Loucy (cell line): ENCODE measurements around the gene TSSC4.

Source experiments
- H2AFZ ChIP-seq: fragments of 200-600 bp; sonication (generic); 2 replicates; pipeline ENCODE4 v1.6.0; 2016; ENCODE audit warnings: antibody characterized with exemption, mild to moderate bottlenecking, low read length, moderate library complexity
- H3F3A ChIP-seq: fragments of 200-600 bp; 2 replicates; pipeline ENCODE4 v1.6.0; 2016; ENCODE audit warnings: antibody characterized with exemption, low read depth, mild to moderate bottlenecking
- H3K27me3 ChIP-seq: fragments of 200-600 bp; sonication (generic); 2 replicates; pipeline ENCODE4 v1.6.1; 2014; ENCODE audit warnings: low read length, mild to moderate bottlenecking; ENCODE audit not compliant: insufficient read depth, poor library complexity, severe bottlenecking
- H3K36me3 ChIP-seq: fragments of 200-600 bp; sonication (generic); 2 replicates; pipeline ENCODE4 v1.6.1; 2016; ENCODE audit warnings: low read length; ENCODE audit not compliant: insufficient read depth
- H3K4me1 ChIP-seq: fragments of 200-600 bp; sonication (generic); 2 replicates; pipeline ENCODE4 v1.5.1; 2014; ENCODE audit warnings: low read length, mild to moderate bottlenecking; ENCODE audit not compliant: insufficient read depth, poor library complexity, severe bottlenecking
- H3K4me2 ChIP-seq: fragments of 200-600 bp; sonication (generic); 2 replicates; pipeline ENCODE4 v1.6.0; 2014; ENCODE audit warnings: antibody characterized with exemption, low read length, low read depth, mild to moderate bottlenecking; ENCODE audit not compliant: poor library complexity, severe bottlenecking
- H3K4me3 ChIP-seq: fragments of 200-600 bp; sonication (generic); 2 replicates; pipeline ENCODE4 v1.5.1; 2014; ENCODE audit warnings: low read length, mild to moderate bottlenecking, mixed read lengths; ENCODE audit not compliant: poor library complexity, severe bottlenecking
- H3K79me2 ChIP-seq: fragments of 200-600 bp; sonication (generic); 2 replicates; pipeline ENCODE4 v1.6.1; 2014; ENCODE audit warnings: low read length; ENCODE audit not compliant: insufficient read depth
- H3K9ac ChIP-seq: fragments of 200-600 bp; sonication (generic); 2 replicates; pipeline ENCODE4 v1.6.0; 2014; ENCODE audit warnings: mild to moderate bottlenecking, low read depth, low read length, moderate library complexity; ENCODE audit not compliant: poor library complexity, severe bottlenecking
- H3K9me2 ChIP-seq: fragments of 200-600 bp; sonication (generic); replicated peaks from 2 replicates; pipeline ENCODE4 v1.6.1; 2016; ENCODE audit warnings: low read depth, low read length, mixed read lengths
- H3K9me3 ChIP-seq: fragments of 200-600 bp; sonication (generic); 2 replicates; pipeline ENCODE4 v1.6.1; 2014; ENCODE audit warnings: mild to moderate bottlenecking, antibody characterized with exemption, low read length, low read depth; ENCODE audit not compliant: insufficient read depth
- H4K20me1 ChIP-seq: fragments of 200-600 bp; sonication (generic); 2 replicates; pipeline ENCODE4 v1.6.0; 2014; ENCODE audit warnings: antibody characterized with exemption, low read length, mild to moderate bottlenecking; ENCODE audit not compliant: insufficient read depth, poor library complexity, severe bottlenecking
- EZH2phosphoT487 ChIP-seq: fragments of 200-600 bp; IDR thresholded peaks from 2 replicates; pipeline ENCODE4 v1.6.1; 2018; ENCODE audit warnings: antibody characterized with exemption, mild to moderate bottlenecking, moderate library complexity, borderline replicate concordance
- TF ChIP-seq, protein P1 (sequence below): fragments of 200-600 bp; sonication (generic); conservative IDR thresholded peaks from 2 replicates; pipeline ENCODE4 v1.5.1; 2014; ENCODE audit warnings: mild to moderate bottlenecking, antibody characterized with exemption, low read length

TSSC4 gene

DNA sequence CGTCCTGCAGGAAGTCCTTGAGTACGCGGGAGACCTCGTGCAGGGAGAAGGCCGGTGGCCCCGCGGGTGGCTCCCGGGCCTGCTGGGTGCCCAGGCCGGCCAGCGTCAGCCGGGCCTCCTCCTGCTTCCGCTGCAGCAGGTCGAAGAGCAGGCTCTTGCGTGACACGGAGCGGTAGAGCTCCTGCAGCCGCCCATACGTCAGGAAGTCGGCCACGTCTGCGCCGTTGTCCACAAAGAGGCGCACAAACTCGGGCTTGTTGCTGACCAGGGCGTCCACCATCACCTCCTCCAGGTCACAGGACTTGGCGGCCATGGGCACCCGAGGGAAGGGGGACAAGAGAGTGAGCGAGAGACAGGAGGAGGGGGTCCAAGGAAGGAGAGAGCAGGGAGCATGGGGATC lies 14.6 kb downstream of the TSSC4 start:
- no peak for TF ChIP-seq EZH2phosphoT487
- TF ChIP-seq, protein P1, sequence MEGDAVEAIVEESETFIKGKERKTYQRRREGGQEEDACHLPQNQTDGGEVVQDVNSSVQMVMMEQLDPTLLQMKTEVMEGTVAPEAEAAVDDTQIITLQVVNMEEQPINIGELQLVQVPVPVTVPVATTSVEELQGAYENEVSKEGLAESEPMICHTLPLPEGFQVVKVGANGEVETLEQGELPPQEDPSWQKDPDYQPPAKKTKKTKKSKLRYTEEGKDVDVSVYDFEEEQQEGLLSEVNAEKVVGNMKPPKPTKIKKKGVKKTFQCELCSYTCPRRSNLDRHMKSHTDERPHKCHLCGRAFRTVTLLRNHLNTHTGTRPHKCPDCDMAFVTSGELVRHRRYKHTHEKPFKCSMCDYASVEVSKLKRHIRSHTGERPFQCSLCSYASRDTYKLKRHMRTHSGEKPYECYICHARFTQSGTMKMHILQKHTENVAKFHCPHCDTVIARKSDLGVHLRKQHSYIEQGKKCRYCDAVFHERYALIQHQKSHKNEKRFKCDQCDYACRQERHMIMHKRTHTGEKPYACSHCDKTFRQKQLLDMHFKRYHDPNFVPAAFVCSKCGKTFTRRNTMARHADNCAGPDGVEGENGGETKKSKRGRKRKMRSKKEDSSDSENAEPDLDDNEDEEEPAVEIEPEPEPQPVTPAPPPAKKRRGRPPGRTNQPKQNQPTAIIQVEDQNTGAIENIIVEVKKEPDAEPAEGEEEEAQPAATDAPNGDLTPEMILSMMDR, result no peak

DNA sequence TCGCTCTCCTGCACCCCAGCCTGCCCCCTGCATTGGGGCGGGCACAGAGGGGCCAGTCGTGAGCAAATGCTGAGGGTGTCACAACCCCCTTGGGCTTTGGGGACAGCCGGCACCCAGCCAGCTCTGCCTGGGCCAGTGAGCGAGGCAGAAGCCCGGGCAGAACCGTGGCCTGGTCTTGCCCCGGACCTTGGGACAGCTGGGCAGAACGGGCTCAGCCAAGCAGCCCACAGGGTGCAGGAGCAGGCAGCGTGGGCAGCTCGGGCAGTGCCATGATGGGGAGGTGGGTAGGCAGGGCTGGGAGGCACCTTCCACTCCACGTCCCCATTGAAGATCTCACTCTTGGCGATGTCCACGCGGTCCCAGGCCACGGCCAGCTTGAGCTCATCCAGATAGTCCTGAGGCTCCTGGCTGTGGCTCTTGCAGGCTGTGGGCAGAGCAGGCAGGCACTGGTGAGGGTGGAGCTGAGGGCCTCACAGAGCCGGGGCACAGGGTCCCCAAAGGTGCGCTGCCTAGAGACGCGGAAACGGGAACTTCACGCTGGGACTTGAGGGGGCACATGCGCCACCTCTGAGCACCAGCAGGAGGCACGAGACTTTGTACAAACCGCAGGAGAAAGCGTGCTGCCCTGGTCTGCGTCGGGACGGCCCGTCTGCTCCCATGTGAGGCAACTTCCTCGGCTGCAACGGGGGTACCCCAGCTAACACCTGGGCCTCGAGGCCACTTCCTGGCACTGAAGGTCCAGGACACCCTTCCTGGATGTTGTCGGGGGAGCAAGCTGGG lies 15.2 kb downstream of the TSSC4 start:
- Histone ChIP-seq H3K27me3 (no peaks in the 10 kb centered on the region), H3F3A (no peaks in the 10 kb centered on the region), H3K9ac (no peak overlapping the region), H3K79me2 (no peaks in the 10 kb centered on the region), H3K4me3 (no peak overlapping the region), H3K9me3 (no peaks in the 10 kb centered on the region), H2AFZ (no peak overlapping the region), H3K4me1 (no peaks in the 10 kb centered on the region), H3K9me2 (no peaks in the 10 kb centered on the region), H3K36me3 (no peaks in the 10 kb centered on the region), H4K20me1 (no peaks in the 10 kb centered on the region), H3K4me2 (no peak overlapping the region)
- no peak for TF ChIP-seq EZH2phosphoT487
- TF ChIP-seq, protein P1, result no peak; the same call in 1 of the 2 replicates

More for the DNA sequence above, 14.6 kb downstream of the TSSC4 start:
- Histone ChIP-seq H3K27me3 (no peaks in the 10 kb centered on the region), H3F3A (no peaks in the 10 kb centered on the region), H3K4me2 (no peak overlapping the region), H2AFZ (no peak overlapping the region), H3K36me3 (no peaks in the 10 kb centered on the region), H3K9me3 (no peaks in the 10 kb centered on the region), H3K9me2 (no peaks in the 10 kb centered on the region), H3K9ac (no peak overlapping the region), H3K4me3 (no peak overlapping the region), H4K20me1 (no peaks in the 10 kb centered on the region), H3K4me1 (no peaks in the 10 kb centered on the region), H3K79me2 (no peaks in the 10 kb centered on the region)

DNA sequence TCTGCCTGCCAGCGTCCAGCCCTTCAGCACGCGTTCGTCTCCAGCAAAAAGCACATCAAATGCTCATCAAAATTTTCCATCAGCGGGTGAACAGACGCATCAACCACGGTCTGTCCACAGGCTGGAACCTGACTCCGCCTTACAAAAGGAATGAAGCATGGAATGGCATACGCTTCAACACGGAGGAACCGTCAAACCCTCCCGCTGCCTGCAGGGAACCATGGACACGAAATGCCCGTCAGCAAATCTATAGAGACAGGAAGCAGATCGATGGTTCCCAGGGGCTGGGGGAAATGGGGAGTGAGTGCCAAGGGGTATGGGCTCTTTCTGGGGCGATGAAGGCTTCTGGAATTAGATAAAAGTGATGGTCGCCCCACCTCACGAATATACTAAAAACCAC lies 16.2 kb downstream of the TSSC4 start:
- Histone ChIP-seq H2AFZ (no peak overlapping the region), H3K27me3 (no peaks in the 10 kb centered on the region), H3K9ac (no peak overlapping the region), H3K9me3 (no peaks in the 10 kb centered on the region), H3K79me2 (no peaks in the 10 kb centered on the region), H3K4me2 (no peak overlapping the region), H3K4me3 (no peak overlapping the region), H3F3A (no peaks in the 10 kb centered on the region), H3K9me2 (no peaks in the 10 kb centered on the region), H4K20me1 (no peaks in the 10 kb centered on the region), H3K4me1 (no peaks in the 10 kb centered on the region), H3K36me3 (no peaks in the 10 kb centered on the region)
- no peak for TF ChIP-seq EZH2phosphoT487
- TF ChIP-seq, protein P1, result no peak
